Urinary bladder (tissue), 4 donors: ENCODE measurements around the gene NR4A1. TPM values are rescaled to one million over a fixed set of nuclear protein-coding genes. Genes with fewer than 3 reads are reported as not detected.
"Not testable (repeated sequence)": the region's sequence is repeated elsewhere in the genome, so short reads cannot be mapped to it uniquely, and the experiment has no call there.

Experiments used
- DNase-seq: peaks from one replicate; pipeline ENCODE4 v3.0.0-alpha.2; 2015; ENCODE audit errors: extremely low spot score
- H3K27ac ChIP-seq: one replicate; pipeline ENCODE4 v1.5.1; 2013; ENCODE audit warnings: low read depth, mild to moderate bottlenecking, moderate library complexity
- H3K36me3 ChIP-seq: one replicate; pipeline ENCODE4 v1.6.1; 2013; ENCODE audit warnings: mild to moderate bottlenecking, moderate library complexity; ENCODE audit not compliant: insufficient read depth
- H3K4me1 ChIP-seq: one replicate; pipeline ENCODE4 v1.6.1; 2013; ENCODE audit warnings: mild to moderate bottlenecking, moderate library complexity; ENCODE audit not compliant: insufficient read depth
- H3K4me3 ChIP-seq: one replicate; pipeline ENCODE4 v1.5.1; 2013; ENCODE audit warnings: low read depth, low read length
- WGBS: extraction: QIAGEN DNeasy Blood & Tissue Kit; methylation state at CpG from one replicate; pipeline ENCODE4 v1.1.7; 2013; 5-methylcytosine and 5-hydroxymethylcytosine counted together
- polyA plus RNA-seq: library from polyadenylated mRNA; stranded (reverse); fragments of 200-250 nt; gene quantifications from one replicate; pipeline ENCODE4 v1.2.3, GENCODE V29; 2013
- total RNA-seq: library from RNA; depleted of rRNA; stranded (reverse); fragments of >200 nt; gene quantifications from one replicate; pipeline ENCODE4 v1.2.3, GENCODE V29; 2014
- donor health status: healthy with polysubstance abuse.
- donor health status: healthy.

The NR4A1 gene
- total and polyA plus RNA-seq, 2 donors = 18.3 to 307 TPM

DNA sequence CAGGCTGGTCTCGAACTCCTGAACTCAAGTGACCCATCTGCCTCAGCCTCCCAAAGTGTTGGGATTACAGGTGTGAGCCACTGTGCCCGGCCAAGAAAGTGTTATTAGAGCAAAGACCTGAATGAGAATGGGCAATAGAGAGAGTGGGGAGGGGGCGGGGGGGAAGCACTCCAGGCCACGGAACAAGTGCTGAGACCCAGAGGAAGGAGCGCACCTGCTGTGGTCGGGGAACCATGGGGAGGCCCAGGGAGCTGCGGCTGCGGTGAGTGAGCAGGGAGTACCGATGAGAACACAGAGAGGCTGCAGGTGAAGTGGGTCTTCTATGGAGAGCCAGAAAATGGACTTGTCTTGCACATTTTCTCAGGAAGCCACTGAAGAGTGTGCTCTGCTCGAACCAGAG, 39.0 kb downstream of the NR4A1 start:
- Histone ChIP-seq H3K4me3 (no peak overlapping the region), H3K4me1 (no peaks in the 10 kb centered on the region), H3K27ac (no peak overlapping the region), H3K36me3 (no peaks in the 10 kb centered on the region)
- DNase-seq = no peak
- WGBS = 81% methylated on average over 10 of the region's 10 CpGs

- no peak for DNase-seq
- WGBS = 25% methylated on average over 3 of the region's 3 CpGs
- Histone ChIP-seq H3K36me3 (no peaks in the 10 kb centered on the region), H3K4me1 (no peaks in the 10 kb centered on the region), H3K4me3 (no peak overlapping the region), H3K27ac (no peak overlapping the region)
Observed at GRCh38 chr12:52091061-52091460, 39.8 kb downstream of the NR4A1 start.

- 77% methylated on average over 8 of the region's 8 CpGs for WGBS
- H3K4me3 ChIP-seq = no peak overlapping the region
- no peaks in the 10 kb centered on the region for H3K36me3 ChIP-seq
Observed at GRCh38 chr12:52091869-52092268, 40.6 kb downstream of the NR4A1 start.

GRCh38 chr12:52093346-52093745, 42.1 kb downstream of the NR4A1 start:
- Histone ChIP-seq H3K27ac (no peak overlapping the region), H3K4me3 (no peak overlapping the region), H3K36me3 (no peaks in the 10 kb centered on the region), H3K4me1 (no peaks in the 10 kb centered on the region)
- no peak for DNase-seq
- 79% methylated on average over 7 of the region's 7 CpGs for WGBS

More at GRCh38 chr12:52091869-52092268, 40.6 kb downstream of the NR4A1 start:
- H3K27ac ChIP-seq = no peak overlapping the region
- no peaks in the 10 kb centered on the region for H3K4me1 ChIP-seq
- DNase-seq = no peak

DNA sequence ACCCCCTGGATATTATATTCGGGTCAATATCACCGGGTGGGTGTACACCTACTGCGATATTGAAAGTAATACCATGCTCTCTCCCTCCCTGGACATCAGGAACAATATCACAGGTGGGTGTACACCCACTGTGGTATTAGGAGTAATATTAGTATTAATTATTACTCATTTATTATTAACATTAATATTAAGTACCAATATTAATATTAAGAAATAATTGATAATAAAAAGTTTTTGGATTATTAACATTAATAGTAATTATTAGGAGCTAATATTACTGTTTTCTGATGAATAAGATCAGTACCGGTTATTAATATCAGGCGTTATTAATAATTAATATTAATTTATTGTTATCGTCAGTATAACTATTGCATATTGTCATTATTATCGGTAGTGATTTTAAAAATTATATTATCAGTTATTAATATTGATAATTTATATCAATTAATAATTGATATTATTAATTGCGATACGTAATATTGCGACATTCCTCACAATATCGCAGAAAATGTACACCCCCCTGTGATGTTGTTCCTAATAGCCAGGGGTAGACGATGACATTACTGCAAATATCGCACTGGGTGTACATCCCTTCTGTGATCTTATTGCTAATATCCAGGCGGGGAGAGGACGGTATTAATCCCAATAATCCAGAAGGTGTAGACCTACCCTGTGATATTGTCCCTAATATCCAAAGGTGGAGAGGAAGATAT, 45.2 kb downstream of the NR4A1 start:
- WGBS = 95% methylated on average over 15 of the region's 15 CpGs
- Histone ChIP-seq H3K27ac (no peak overlapping the region), H3K36me3 (no peaks in the 10 kb centered on the region), H3K4me3 (no peak overlapping the region), H3K4me1 (no peaks in the 10 kb centered on the region)
- no peak for DNase-seq

GRCh38 chr12:52097045-52097666, 45.9 kb downstream of the NR4A1 start:
- H3K4me1 ChIP-seq = no peaks in the 10 kb centered on the region
- WGBS = 83% methylated on average over 21 of the region's 21 CpGs
- no peak overlapping the region for H3K4me3 ChIP-seq
- H3K36me3 ChIP-seq = no peaks in the 10 kb centered on the region
- DNase-seq = no peak
- H3K27ac ChIP-seq = no peak overlapping the region

DNA sequence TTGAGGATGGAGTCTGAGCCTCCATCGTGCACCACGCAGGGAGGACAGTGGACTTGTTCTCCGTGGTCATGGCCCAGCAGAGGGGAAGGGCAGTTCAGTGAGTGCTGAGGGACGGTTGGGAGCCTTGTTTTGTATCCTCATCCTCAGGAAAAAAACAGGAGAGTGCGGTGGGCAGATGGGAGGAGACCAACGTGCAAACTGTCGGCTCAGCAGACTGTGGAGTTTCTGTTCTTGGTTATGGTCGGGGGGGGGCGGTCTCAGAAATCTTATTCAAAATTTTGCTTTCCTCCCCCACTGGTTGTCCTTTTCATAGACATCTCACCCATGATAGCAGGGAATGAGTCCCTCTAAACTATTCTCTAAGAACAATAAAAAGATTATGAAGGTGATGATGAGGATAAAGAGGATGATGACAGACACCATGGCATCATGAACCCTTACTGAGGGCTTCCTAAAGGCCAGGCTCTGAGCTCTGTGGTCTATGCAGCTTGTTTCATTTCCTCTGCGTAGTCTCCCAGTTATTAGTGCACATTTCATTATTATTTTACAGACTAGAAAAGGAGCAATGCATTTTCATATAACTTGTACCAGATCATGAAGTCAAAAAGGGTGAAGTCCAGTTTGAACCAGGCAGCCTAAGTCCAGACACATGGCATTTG, 53.3 kb downstream of the NR4A1 start:
- not testable (repeated sequence) for H3K27ac ChIP-seq, DNase-seq, H3K4me3 ChIP-seq, H3K4me1 ChIP-seq, H3K36me3 ChIP-seq
- WGBS = 69% methylated on average over 10 of the region's 10 CpGs

Other genes starting within 250 kb of the NR4A1 start
- 0.53 TPM for gene FIGNL2, start 202.7 kb upstream of the NR4A1 start, total RNA-seq
- gene FIGNL2, start 202.7 kb upstream of the NR4A1 start, polyA plus RNA-seq = 0.33 TPM
- gene ANKRD33, start 163.3 kb upstream of the NR4A1 start, total RNA-seq = not detected
- gene ANKRD33, start 163.3 kb upstream of the NR4A1 start, polyA plus RNA-seq = not detected
- gene ACVRL1, start 143.9 kb upstream of the NR4A1 start, total RNA-seq = 47.9 TPM
- gene ACVRL1, start 143.9 kb upstream of the NR4A1 start, polyA plus RNA-seq = 71.7 TPM
- 9.5 TPM for gene ACVR1B, start 99.7 kb upstream of the NR4A1 start, total RNA-seq
- 14.8 TPM for gene ACVR1B, start 99.7 kb upstream of the NR4A1 start, polyA plus RNA-seq
- gene TAMALIN, start 44.5 kb upstream of the NR4A1 start, total RNA-seq = 13.0 TPM
- gene TAMALIN, start 44.5 kb upstream of the NR4A1 start, polyA plus RNA-seq = 51.8 TPM
- 20.4 TPM for gene ATG101, start 18.5 kb downstream of the NR4A1 start, total RNA-seq
- 46.4 TPM for gene ATG101, start 18.5 kb downstream of the NR4A1 start, polyA plus RNA-seq
- 3.4 TPM for gene SMIM41, start 28.3 kb downstream of the NR4A1 start, total RNA-seq
- gene SMIM41, start 28.3 kb downstream of the NR4A1 start, polyA plus RNA-seq = 5.5 TPM
- gene KRT80, start 140.6 kb downstream of the NR4A1 start, total RNA-seq = 1.7 TPM
- 3.0 TPM for gene KRT80, start 140.6 kb downstream of the NR4A1 start, polyA plus RNA-seq
- 147 TPM for gene KRT7, start 181.8 kb downstream of the NR4A1 start, total RNA-seq
- 158 TPM for gene KRT7, start 181.8 kb downstream of the NR4A1 start, polyA plus RNA-seq
- gene KRT86, start 223.2 kb downstream of the NR4A1 start, total RNA-seq = not detected
- 0.15 TPM for gene KRT86, start 223.2 kb downstream of the NR4A1 start, polyA plus RNA-seq
- gene KRT81, start 240.1 kb downstream of the NR4A1 start, total RNA-seq = not detected
- gene KRT81, start 240.1 kb downstream of the NR4A1 start, polyA plus RNA-seq = not detected